GF-D8 (cell line): ENCODE data around the gene PER2.
A peak's percentile ranks its signal among the peaks of the same experiment; 100 is the strongest.
"Not testable (repeated sequence)": the region's sequence is repeated elsewhere in the genome, so short reads cannot be mapped to it uniquely, and the experiment has no call there.

ENCODE experiments used
- DNase-seq: peaks from one replicate; lab custom pipeline; 2025; lab: John Stamatoyannopoulos, UW

The PER2 gene

GRCh38 chr2:238288650-238289573 lies 502 bp upstream of the PER2 start:
- DNase-seq, result peak; percentile 97

DNA sequence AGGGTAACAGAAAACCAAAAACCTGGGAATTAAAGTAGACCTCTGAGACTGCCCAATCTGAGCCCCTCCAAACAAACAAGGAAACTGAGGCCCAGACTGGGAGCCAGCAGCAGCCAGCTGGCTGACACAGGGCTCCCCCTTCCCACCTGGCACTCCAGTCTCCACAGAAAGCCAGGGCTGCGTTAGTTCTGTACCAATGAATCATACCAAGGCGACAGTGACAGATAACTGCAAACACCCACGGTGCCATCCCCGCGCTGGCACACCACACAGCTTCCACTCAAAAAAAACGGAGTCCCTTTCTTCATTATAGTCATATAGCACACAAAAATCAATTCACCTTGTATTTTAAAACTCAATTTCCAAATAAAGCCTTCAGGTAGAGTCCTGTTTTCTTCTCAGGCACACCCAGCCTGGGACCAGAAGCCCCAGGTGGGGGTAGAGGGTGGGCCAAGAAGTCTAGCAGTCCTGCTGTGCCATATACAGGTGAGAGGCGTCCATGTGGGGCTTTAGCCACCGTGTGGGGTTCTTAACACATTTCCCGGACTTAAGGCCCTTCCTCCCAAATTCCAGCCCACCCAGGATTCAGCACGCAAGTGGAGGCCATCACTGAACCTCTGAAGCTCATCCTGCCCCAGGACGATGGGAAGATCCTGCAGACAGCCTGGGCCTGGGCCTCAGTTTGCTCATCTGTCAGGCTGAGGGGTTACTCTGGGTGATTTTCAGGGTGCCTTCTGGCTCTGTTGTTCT lies 1.2 kb downstream of the PER2 start:
- DNase-seq, result no peak

DNA sequence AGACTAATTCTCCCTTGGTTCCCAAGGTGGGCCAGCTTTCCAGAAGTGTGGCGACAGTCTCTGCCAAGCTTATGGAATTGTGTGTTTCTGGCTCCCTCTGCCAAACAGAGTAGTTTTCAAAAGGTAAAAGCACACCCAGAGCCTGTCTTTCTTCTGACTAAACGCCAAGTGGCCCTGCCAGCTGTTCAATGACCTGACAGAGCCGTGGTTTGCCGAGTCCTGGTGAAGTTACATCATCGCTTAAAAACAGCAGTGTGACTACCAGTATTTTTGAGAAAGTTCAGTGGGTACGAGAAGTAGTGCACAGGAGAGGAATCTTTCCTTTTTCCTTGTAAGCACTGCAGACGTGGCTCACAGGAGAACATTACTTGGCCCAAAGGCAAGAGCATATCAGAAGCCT lies 1.9 kb downstream of the PER2 start:
- DNase-seq, result peak; percentile 46

- no peak for DNase-seq
Measured at GRCh38 chr2:238286095-238286494, 2.3 kb downstream of the PER2 start.

DNA sequence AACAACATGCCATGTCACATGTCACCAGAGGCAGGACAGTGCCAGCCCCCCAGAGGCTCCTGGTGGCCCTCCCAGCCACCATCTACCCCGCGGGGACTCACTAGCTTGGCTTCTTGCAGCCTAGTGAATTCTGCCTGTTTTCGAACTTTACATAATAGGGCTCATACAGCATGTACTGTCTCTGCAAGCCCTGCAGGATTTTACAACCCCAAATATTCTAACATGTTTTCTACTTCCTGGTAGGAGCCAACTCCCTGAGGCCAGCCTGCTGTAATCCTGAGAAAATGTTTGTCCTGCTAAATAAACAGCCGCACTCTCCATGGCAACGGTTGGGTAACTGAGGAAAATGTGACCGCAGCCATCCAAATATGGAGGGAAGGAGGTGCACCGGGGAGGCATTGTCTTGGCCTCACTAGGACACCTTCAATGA lies 2.7 kb downstream of the PER2 start:
- peak; percentile 48 for DNase-seq

- DNase-seq, result no peak
Measured at GRCh38 chr2:238284802-238285515, 3.5 kb downstream of the PER2 start.

- DNase-seq, result no peak
Measured at GRCh38 chr2:238282861-238283738, 5.3 kb downstream of the PER2 start.

DNA sequence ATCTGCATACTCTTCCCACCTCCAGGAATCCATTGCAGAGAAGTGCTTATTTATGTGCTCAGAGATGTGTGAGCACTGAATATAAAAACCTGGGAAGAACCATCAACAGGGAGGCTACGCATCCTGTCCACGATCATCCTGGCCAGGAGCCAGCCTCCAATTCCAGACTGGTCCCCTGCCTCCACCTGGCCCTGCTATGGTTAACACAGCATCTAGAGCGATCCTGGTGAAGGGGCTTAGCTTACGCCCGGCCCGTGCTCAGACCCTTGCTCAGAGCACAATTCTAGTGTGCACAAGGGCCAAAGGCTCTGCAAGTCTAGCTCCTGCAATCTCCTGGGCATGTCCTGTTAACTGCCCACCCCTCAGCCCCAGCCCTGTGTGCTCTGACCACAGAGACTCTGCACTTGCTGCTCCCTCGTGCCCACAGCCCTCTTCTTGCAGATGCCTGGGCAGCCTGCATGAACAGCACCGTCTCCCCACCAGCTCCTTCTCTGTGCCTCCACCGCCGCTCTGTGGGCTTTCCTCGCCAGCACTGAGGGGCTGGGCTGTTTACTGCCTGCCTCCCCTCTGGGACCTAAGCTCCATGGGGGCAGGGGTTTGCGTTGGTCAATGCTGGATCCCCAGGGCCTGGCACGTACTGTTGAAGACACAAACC lies 6.5 kb downstream of the PER2 start:
- DNase-seq, result no peak

DNA sequence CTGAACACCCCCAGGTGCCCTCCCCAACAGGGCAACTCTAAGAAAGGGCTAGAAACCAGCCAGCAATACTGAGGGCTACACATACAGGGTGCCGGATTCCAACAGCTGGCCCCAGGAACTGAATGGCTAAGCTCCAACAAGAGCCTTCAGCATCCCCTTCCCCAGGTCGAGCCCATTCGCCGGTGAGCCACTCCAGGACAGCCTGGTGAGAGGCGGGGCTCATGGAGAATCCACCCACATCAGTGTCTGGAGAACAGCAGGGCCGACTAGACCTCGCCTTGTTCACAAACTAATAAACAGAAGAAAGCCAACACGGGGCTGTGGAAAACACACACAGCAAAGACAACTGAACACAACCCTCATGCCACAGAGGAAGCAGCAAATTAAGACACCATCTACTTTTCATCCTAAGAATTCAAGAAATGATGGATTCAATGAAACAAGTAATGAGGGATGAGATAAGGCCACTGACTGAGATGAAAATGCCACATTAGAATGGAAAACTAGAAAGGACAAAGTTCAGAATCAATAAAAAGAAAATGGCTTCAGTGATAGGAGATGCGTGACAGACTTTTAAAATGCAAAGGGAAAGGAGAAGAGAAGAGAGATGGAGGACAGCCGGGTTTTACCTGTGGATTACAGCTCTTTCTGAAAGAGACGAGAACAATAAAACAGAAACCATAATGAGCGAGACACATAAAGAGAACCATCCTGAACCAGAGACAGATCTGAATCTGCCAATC lies 8.2 kb downstream of the PER2 start:
- no peak for DNase-seq

DNA sequence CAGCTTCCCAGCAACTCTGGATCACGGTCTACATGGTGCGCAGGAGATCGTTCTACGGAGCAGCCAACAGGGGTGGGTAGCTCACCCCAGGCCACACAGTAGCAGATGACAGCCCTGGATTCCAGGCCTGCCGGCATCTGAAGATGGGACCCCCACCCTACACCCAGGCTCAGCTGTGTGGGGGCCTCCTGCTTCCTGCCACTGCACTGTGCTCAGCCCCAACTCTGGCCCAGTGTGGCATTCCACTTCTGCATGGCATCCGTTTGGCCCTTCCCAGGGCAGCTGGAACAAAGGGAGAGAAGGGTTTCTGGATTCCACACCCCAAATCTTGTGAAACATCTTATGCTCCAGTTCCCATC lies 9.1 kb downstream of the PER2 start:
- no peak for DNase-seq

GRCh38 chr2:238278626-238279323 lies 9.6 kb downstream of the PER2 start:
- no peak for DNase-seq

- DNase-seq, result no peak
Measured at GRCh38 chr2:238277695-238278094, 10.7 kb downstream of the PER2 start.

GRCh38 chr2:238274152-238274865 lies 14.1 kb downstream of the PER2 start:
- DNase-seq, result no peak

DNA sequence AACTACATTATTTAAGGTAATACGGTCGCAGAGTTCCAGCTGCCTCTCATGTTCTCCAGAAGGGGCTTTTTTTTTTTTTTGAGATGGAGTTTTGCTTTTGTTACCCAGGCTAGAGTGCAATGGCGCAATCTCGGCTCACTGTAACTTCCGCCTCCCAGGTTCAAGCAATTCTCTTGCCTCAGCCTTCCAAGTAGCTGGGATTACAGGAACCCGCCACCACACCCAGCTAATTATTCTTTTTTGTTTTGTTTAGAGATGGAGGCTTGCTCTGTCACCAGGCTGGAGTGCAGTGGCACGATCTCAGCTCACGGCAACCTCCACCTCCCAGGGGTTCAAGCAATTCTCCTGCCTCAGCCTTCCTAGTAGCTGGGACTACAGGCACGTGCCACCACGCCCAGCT lies 15.0 kb downstream of the PER2 start:
- DNase-seq, result not testable (repeated sequence)

- DNase-seq, result no peak
Measured at GRCh38 chr2:238272156-238272555, 16.3 kb downstream of the PER2 start.

DNA sequence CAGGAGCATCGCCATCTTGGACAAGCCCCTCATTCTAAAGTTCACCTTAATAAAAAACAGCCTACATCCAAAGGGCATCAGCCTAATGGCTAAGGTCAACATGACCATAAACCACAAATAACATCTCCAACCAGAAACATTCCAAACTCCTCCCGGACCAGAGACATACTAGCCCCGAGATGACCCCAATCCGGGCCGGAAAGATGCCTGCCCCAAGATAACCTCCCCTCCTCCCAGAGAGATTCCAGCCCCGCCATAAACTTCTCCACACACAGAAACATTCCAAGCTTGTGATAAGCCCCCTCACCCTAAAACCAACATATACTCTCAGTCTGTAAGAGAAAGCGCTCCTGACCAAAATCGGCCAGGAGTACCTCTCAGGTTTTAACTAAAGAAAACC lies 16.7 kb downstream of the PER2 start:
- DNase-seq, result not testable (repeated sequence)

DNA sequence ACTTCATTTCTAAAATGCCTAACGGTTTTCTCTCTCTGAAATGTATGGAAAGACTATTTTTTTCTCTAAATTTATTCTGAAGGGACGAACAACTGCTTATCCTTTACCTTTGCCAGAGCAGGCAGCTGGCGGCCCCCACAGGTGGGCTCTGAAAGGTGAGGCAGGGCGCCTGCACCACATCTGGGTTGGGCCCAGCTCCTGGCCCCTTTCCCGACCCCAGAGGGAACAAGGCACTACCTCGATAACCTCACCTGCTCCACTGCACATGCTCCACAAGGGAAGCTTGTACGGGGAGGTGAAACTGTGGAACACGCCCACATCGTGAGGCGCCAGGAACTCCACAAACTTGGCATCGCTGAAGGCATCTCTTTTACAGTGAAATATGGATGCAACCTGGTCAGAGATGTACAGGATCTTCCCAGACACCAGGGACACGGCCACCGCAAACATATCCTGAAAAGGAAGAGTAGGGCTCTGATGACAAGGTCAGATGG lies 17.3 kb downstream of the PER2 start:
- no peak for DNase-seq

DNA sequence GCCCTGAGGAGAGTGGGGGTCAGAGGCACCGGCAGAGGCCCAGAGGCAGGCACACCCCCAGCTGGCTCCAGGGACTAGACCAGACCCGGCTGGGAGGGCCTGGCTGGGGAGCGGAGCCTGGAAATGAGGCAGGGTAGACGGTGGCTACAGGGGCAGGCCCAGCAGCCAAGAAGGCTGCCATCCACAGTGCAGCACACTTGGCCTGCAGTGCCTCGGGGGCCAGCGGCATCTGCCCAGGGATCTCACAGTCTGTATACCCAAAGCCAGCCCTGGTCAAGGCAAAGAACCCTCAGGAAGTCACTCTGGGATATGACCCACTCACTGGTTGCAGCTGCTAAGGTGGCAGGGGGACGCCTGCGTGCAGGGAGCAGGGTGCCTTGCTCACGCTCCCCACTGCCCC lies 17.8 kb downstream of the PER2 start:
- no peak for DNase-seq

DNA sequence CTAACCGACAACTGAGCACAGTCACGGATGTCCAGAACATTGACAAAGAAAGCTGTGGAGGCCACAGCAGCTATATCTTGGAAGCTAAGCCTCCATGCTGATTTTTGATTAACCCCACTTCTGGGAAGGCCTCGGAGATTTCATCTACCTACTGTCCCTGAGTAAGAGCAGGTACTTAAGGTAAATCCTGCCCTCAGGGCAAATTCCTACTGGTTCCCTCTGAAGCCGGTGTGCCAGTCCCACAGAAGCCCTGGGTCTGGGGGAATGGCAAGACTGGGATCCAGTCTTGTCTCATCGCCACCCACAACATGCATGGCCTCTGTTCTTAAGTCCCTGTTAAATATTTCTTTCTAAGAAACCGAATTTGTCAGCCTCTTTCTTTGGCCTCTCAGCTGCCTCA lies 18.7 kb downstream of the PER2 start:
- no peak for DNase-seq
